Stimulated activated CD4-positive, alpha-beta T cell treated with anti-CD3 and anti-CD28 coated beads, Interleukin-4, amount 100 ng/mL, for 1 hour (primary cell): ENCODE results near the gene ITPR3.

Experiments used
- DNase-seq: peaks from one replicate; pipeline ENCODE4 v3.0.0-alpha.2; 2020

ITPR3 gene

GRCh38 chr6:33640361-33640760 is 19.2 kb downstream of the ITPR3 start:
- no peak for DNase-seq

- no peak for DNase-seq
Measured at GRCh38 chr6:33641144-33641543, 20.0 kb downstream of the ITPR3 start.

GRCh38 chr6:33641602-33642001 is 20.5 kb downstream of the ITPR3 start:
- DNase-seq: no peak

GRCh38 chr6:33642897-33643296 is 21.8 kb downstream of the ITPR3 start:
- DNase-seq: no peak

- DNase-seq: no peak
Measured at GRCh38 chr6:33651403-33651802, 30.3 kb downstream of the ITPR3 start.

- DNase-seq: no peak
Measured at GRCh38 chr6:33652002-33652401, 30.9 kb downstream of the ITPR3 start.

- no peak for DNase-seq
Measured at GRCh38 chr6:33654831-33655554, 33.9 kb downstream of the ITPR3 start.

GRCh38 chr6:33656844-33657243 is 35.7 kb downstream of the ITPR3 start:
- DNase-seq: no peak

GRCh38 chr6:33658982-33659689 is 38.0 kb downstream of the ITPR3 start:
- no peak for DNase-seq

GRCh38 chr6:33659986-33660385 is 38.9 kb downstream of the ITPR3 start:
- DNase-seq: no peak

GRCh38 chr6:33661106-33661838 is 40.1 kb downstream of the ITPR3 start:
- no peak for DNase-seq

- no peak for DNase-seq
Measured at GRCh38 chr6:33662318-33662717, 41.2 kb downstream of the ITPR3 start.

GRCh38 chr6:33663028-33663427 is 41.9 kb downstream of the ITPR3 start:
- DNase-seq: no peak

GRCh38 chr6:33663727-33664449 is 42.8 kb downstream of the ITPR3 start:
- no peak for DNase-seq

- no peak for DNase-seq
Measured at GRCh38 chr6:33664506-33665057, 43.5 kb downstream of the ITPR3 start.

GRCh38 chr6:33665957-33666356 is 44.8 kb downstream of the ITPR3 start:
- no peak for DNase-seq

- DNase-seq: no peak
Measured at GRCh38 chr6:33667072-33667471, 46.0 kb downstream of the ITPR3 start.

GRCh38 chr6:33667776-33668175 is 46.7 kb downstream of the ITPR3 start:
- no peak for DNase-seq

GRCh38 chr6:33668328-33668727 is 47.2 kb downstream of the ITPR3 start:
- DNase-seq: no peak

- DNase-seq: peak; percentile 58
Measured at GRCh38 chr6:33668914-33669313, 47.8 kb downstream of the ITPR3 start.

GRCh38 chr6:33670086-33670660 is 49.1 kb downstream of the ITPR3 start:
- no peak for DNase-seq

- no peak for DNase-seq
Measured at GRCh38 chr6:33670971-33671743, 50.0 kb downstream of the ITPR3 start.
